ENCODE data around the gene ASXL2. TPM values are rescaled to one million over a fixed set of nuclear protein-coding genes. Genes with fewer than 3 reads are reported as not detected.

The ASXL2 gene
- total RNA-seq, 1 donor from 2014 or later = 25.8 TPM

- no peak for TF ChIP-seq EZH2 (IDR thresholded peaks at IDR 0.05; ENCODE audit: insufficient read depth, low read length)
- TF ChIP-seq CTCF (IDR thresholded peaks at IDR 0.05; ENCODE audit: insufficient read depth, low read depth, low read length) = no peak
- no peaks in the 10 kb centered on the region for H3K27me3 ChIP-seq (ENCODE audit: insufficient read depth, low read length)
- peaks cover 12% of the 10 kb centered on the region for H3K79me2 ChIP-seq (ENCODE audit: insufficient read depth, low read length)
- DNase-seq (ENCODE audit: low read depth) = no peak
- no peak overlapping the region for H3K27ac Mint-ChIP-seq (ENCODE audit: unreplicated experiment)
- no peak overlapping the region for H3K9ac ChIP-seq (ENCODE audit: low read length)
- H3K9me3 ChIP-seq (ENCODE audit: insufficient read depth, low read depth, low read length) = no peaks in the 10 kb centered on the region
- no peaks in the 10 kb centered on the region for H3K4me1 Mint-ChIP-seq (ENCODE audit: low read depth, unreplicated experiment)
- no peaks in the 10 kb centered on the region for H3K27me3 Mint-ChIP-seq (ENCODE audit: low read depth, unreplicated experiment)
- H3K27ac ChIP-seq (ENCODE audit: low read depth, low read length) = no peak overlapping the region
- peaks cover 3% of the 10 kb centered on the region for H3K36me3 Mint-ChIP-seq (ENCODE audit: low read depth, unreplicated experiment)
- H3K4me1 ChIP-seq (ENCODE audit: insufficient read depth, low read length) = no peaks in the 10 kb centered on the region
- no peaks in the 10 kb centered on the region for H3K36me3 ChIP-seq (ENCODE audit: insufficient read depth, low read length)
- FAIRE-seq = no peak
- H3K4me3 ChIP-seq (ENCODE audit: insufficient read depth, low read depth, low read length) = no peak overlapping the region
- no peaks in the 10 kb centered on the region for H3K9me3 Mint-ChIP-seq (ENCODE audit: unreplicated experiment)
- peaks cover 53% of the 10 kb centered on the region for H4K20me1 ChIP-seq (ENCODE audit: insufficient read depth, low read length)
- no peak overlapping the region for H3K4me3 Mint-ChIP-seq (ENCODE audit: unreplicated experiment)
- no peak overlapping the region for H2AFZ ChIP-seq (ENCODE audit: low read depth, low read length)
- H3K4me2 ChIP-seq (ENCODE audit: low read length) = no peak overlapping the region
Observed at GRCh38 chr2:25825238-25825637, 53.0 kb downstream of the ASXL2 start.

- H3K27ac Mint-ChIP-seq (ENCODE audit: unreplicated experiment) = no peak overlapping the region
- peaks cover 8% of the 10 kb centered on the region for H3K79me2 ChIP-seq (ENCODE audit: insufficient read depth, low read length)
- no peak overlapping the region for H3K4me3 Mint-ChIP-seq (ENCODE audit: unreplicated experiment)
Observed at GRCh38 chr2:25824718-25825117, 53.6 kb downstream of the ASXL2 start.

More at GRCh38 chr2:25824718-25825117, 53.6 kb downstream of the ASXL2 start:
- no peaks in the 10 kb centered on the region for H3K4me1 ChIP-seq (ENCODE audit: insufficient read depth, low read length)
- no peak overlapping the region for H3K9ac ChIP-seq (ENCODE audit: low read length)
- H3K27me3 ChIP-seq (ENCODE audit: insufficient read depth, low read length) = no peaks in the 10 kb centered on the region
- Mint-ChIP-seq H3K4me1 (ENCODE audit: low read depth, unreplicated experiment) (no peaks in the 10 kb centered on the region), H3K9me3 (ENCODE audit: unreplicated experiment) (no peaks in the 10 kb centered on the region), H3K36me3 (ENCODE audit: low read depth, unreplicated experiment) (peaks cover 3% of the 10 kb centered on the region), H3K27me3 (ENCODE audit: low read depth, unreplicated experiment) (no peaks in the 10 kb centered on the region)
- H3K9me3 ChIP-seq (ENCODE audit: insufficient read depth, low read depth, low read length) = no peaks in the 10 kb centered on the region
- H4K20me1 ChIP-seq (ENCODE audit: insufficient read depth, low read length) = peaks cover 50% of the 10 kb centered on the region
- H2AFZ ChIP-seq (ENCODE audit: low read depth, low read length) = no peak overlapping the region
- DNase-seq (ENCODE audit: low read depth) (no peak), FAIRE-seq (no peak)
- H3K4me3 ChIP-seq (ENCODE audit: insufficient read depth, low read depth, low read length) = no peak overlapping the region
- H3K4me2 ChIP-seq (ENCODE audit: low read length) = no peak overlapping the region
- no peak overlapping the region for H3K27ac ChIP-seq (ENCODE audit: low read depth, low read length)
- no peaks in the 10 kb centered on the region for H3K36me3 ChIP-seq (ENCODE audit: insufficient read depth, low read length)
- TF ChIP-seq CTCF (IDR thresholded peaks at IDR 0.05; ENCODE audit: insufficient read depth, low read depth, low read length) (no peak), EZH2 (IDR thresholded peaks at IDR 0.05; ENCODE audit: insufficient read depth, low read length) (no peak)

All from astrocyte (in vitro differentiated cells and primary cell).